HG02571 (cell line): ENCODE results near the gene KCNQ5.

ENCODE experiments used
- ATAC-seq: cut with Tn5 transposase; IDR thresholded peaks from one replicate; pipeline ENCODE4 v1.9.1; 2021; ENCODE audit warnings: mild to moderate bottlenecking, moderate library complexity; ENCODE audit not compliant: unreplicated experiment

The KCNQ5 gene

GRCh38 chr6:73042892-73043291 lies 421.0 kb downstream of the KCNQ5 start:
- no peak for ATAC-seq

DNA sequence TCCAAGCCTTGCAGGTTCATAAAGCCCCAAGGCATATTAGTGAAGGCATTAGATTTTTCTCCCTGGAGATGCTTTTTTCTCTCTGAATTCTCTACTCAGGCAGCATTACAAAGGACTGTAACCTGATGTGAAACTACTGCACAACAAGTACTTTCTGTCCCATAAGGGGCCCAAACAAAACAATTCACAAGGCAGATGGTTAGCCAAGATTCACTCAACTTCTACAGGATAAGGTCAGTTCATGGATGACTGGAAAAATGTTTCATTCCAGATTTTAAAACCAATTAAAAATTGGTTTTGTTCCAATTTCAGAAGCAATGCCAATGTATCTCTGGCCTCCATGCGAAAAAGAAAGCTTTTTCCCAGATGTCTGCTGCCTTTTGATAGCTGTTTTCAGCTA lies 421.6 kb downstream of the KCNQ5 start:
- no peak for ATAC-seq

GRCh38 chr6:73045609-73046008 lies 423.7 kb downstream of the KCNQ5 start:
- no peak for ATAC-seq

- ATAC-seq = no peak
Observed at GRCh38 chr6:73047801-73048200, 425.9 kb downstream of the KCNQ5 start.

DNA sequence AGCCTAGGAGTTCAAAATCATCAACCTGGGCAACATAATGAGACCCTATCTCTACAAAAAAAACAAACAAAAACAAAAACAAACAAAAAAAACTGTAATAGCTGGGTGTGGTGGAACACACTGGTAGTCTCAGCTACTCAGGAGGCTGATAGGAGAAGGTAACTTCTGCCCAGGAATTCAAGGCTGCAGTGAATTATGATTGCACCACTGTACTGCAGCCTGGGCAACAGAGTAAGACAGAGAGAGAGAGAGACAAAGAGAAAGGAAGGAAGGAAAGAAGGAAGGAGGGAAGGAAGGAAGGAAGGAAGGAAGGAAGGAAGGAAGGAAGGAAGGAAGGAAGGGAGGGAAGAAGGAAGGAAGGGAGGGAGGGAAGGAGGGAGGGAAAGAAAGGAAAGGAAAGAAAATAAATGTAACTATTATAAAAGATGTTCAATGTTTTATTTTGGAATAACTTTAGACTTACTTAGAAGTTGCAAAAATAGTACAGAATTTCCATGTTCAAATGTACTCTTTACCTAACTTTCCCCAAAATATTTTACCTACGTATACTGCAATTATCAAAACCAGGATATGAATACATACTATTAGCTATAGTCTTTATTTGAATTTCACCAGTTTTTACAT lies 428.2 kb downstream of the KCNQ5 start:
- ATAC-seq = no peak

DNA sequence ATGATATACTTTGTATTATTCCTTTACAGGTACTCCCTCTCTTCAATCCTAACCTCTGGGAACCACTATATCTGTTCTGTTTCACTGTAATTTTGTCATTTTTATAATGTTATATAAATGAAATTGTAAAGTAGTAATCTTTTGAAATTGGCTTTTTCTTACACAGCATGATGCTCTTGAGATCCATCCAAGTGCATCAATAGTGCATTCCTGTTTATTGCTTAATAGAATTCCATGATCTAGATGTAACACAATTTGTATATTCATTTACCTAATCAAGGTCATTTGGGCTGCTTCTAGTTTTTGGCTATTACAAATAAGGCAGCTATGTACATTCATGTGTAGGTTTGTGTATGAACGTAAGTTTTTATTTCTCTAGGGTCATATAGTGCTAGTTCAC lies 428.8 kb downstream of the KCNQ5 start:
- ATAC-seq = no peak

DNA sequence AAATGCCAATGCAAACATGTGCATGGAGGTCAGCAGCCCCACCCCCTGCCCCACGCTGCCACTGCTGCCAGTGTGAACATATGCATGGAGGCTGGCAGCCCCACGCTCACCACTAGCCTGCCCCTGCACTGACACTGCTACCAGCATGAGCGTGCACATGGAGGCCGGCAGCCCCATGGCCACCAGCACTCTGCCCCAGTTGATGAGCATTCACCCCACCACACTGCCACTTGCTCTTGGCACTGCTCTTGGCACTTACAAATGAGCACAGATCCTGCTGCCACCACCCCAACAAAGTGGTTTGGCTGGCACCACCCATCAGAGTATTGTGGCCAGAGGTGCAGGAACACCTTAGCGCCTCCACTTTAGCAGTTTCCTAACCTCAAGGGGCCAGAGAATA lies 429.3 kb downstream of the KCNQ5 start:
- ATAC-seq = no peak

DNA sequence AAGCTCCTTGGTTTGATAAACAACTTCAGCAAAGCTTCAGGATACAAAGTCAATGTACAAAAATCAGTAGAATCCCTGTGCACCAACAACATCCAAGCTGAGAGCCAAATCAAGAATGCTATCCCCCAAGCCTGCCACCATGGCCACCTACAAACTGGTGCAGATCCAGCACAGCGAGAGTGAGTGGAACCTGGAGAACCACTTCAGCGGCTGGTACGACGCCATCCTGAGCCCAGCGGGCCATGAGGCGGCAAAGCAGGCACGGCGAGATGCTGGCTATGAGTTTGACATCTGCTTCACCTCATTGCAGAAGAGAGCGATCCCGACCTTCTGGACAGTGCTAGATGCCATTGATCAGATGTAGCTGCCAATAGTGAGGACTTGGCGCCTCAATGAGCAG lies 433.1 kb downstream of the KCNQ5 start:
- ATAC-seq = no peak

DNA sequence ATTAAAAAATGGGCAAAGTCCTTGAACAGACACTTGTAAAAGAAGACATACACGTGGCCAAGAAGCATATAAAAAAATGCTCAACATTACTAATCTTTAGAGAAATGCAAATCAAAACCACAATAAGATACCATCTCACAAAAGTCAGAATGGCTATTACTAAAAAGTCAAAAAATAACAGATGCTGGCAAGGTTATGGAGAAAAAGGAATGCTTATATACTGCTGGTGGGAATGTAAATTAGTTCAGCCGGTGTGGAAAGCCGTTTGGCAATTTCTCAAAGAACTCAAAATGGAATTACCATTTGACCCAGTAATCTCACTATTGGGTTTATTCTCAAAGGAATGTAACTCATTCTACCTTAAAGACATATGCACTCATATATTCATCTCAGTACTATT lies 436.9 kb downstream of the KCNQ5 start:
- ATAC-seq = no peak

- ATAC-seq = no peak
Observed at GRCh38 chr6:73062130-73062529, 440.3 kb downstream of the KCNQ5 start.

DNA sequence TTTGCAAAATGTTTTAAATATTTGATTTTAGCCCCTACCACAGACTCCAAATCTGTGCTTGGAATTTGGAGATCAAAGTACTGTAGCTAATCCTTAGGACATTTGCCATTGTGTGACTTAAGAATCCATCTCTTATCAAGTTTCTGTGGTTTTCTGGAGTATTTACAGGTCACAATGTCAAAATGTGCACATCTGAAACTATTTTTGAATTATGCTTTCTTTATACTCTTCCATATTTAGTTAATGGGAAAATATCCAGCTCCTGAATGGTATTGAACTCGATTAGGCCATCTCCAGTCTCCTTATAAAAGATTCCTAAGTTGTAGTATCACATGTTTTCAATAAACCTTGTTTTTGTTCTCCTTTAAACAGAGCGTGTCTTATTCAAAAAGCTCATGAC lies 441.0 kb downstream of the KCNQ5 start:
- ATAC-seq = no peak

- no peak for ATAC-seq
Observed at GRCh38 chr6:73064266-73064665, 442.4 kb downstream of the KCNQ5 start.

DNA sequence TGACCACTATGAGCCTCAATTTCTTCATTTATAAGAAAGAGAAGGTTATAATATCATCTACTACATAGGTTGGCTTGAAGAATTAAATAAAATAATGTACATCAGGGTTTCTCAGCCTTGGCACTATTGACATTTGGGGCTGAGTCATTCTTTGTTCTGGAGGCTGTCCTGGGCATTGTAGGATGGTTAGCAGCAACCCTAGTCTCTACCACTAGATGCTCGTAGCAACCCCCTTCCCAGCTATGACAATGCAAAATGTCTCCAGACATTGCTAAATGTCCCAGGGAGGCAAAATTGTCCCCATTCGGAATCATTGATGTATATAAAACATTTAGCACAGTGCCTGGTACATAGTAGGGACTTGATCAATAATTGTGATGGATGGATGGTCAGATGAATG lies 451.4 kb downstream of the KCNQ5 start:
- ATAC-seq = no peak

- no peak for ATAC-seq
Observed at GRCh38 chr6:73074175-73074574, 452.3 kb downstream of the KCNQ5 start.

- ATAC-seq = no peak
Observed at GRCh38 chr6:73076211-73076954, 454.5 kb downstream of the KCNQ5 start.

GRCh38 chr6:73078333-73078862 lies 456.5 kb downstream of the KCNQ5 start:
- no peak for ATAC-seq

GRCh38 chr6:73078908-73079610 lies 457.2 kb downstream of the KCNQ5 start:
- ATAC-seq = no peak

GRCh38 chr6:73079611-73079955 lies 457.7 kb downstream of the KCNQ5 start:
- no peak for ATAC-seq

DNA sequence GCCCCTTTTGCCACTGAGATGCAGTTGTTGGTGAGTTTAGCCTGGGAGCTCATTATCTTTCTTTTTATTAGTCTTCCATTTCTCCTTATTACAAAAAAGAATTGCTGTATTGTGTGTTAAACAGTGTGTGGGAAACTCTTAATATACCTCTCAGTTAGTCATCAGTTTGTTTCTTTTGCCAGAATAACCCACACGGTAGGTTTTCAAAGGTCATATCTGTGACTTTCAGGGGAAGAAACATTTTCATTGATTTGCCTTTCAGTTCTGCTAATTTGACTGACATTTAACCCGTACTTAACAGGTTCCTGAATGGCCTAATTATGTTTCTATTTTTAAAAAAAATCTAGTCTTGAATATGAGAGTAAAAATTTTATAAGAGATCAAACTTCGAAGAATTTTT lies 458.1 kb downstream of the KCNQ5 start:
- peak; percentile 51 for ATAC-seq

DNA sequence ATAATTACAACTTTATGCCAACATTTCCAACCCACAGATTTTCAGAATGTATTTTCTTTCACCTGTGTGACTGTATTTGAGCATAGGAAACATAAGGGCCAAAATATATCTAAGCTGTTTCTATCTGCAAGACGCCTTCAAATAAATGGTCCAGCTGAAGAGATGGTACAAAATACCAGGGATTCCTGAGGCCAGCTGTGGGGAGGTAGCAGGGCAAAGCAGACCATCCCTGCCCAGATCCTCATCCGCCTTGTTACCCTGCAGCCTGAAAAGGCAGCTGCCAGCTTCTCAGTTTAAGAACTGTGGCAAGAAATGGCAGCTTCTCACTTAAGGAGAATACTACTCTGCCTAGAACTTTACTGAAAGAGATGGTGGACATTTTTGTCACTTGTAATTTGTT lies 460.1 kb downstream of the KCNQ5 start:
- no peak for ATAC-seq

DNA sequence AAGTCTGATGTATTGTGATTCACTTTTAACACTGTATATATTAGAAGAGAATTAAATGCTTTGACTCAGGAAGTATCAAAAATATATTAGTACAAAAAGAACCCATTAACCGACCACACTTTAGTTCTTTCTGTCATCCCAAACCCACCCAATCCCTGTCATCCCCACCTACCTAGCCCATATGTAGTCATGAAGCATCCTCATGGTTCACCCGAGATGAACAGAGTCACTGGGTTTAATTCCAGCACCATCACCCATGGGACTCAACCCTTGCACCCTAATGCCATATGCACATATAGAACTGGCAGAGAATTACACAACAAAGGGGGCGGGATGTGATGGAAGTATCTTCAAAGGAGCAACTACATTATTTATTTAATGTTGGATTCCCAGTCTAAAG lies 462.0 kb downstream of the KCNQ5 start:
- no peak for ATAC-seq

DNA sequence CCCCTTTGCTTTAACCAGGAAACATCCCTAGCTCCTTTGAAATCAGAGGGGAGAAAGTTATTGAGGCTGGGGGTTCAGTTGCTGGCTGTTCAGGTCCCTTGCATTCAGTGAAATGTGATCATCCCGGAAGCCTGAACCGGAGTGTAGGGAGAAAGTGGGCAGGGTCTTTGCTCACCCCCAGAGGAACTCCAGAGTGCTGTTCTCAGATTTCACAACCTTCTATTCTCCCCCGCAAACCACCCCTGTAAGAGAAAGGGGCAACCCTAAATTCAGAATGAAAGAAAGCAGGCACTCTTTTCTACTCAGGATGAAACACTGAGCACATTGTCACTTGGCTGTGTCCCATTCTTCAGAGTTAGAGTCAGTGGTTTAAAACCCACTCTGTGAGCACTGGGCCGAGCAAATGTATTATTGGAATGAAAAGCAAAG lies 463.6 kb downstream of the KCNQ5 start:
- ATAC-seq = no peak
